ENCODE measurements around the gene NOLC1. TPM values are rescaled to one million over a fixed set of nuclear protein-coding genes. Genes with fewer than 3 reads are reported as not detected.

NOLC1 gene
- total RNA-seq, 4 donors from 2014 or later = 52.7 to 80.8 (median 65.1) TPM

DNA sequence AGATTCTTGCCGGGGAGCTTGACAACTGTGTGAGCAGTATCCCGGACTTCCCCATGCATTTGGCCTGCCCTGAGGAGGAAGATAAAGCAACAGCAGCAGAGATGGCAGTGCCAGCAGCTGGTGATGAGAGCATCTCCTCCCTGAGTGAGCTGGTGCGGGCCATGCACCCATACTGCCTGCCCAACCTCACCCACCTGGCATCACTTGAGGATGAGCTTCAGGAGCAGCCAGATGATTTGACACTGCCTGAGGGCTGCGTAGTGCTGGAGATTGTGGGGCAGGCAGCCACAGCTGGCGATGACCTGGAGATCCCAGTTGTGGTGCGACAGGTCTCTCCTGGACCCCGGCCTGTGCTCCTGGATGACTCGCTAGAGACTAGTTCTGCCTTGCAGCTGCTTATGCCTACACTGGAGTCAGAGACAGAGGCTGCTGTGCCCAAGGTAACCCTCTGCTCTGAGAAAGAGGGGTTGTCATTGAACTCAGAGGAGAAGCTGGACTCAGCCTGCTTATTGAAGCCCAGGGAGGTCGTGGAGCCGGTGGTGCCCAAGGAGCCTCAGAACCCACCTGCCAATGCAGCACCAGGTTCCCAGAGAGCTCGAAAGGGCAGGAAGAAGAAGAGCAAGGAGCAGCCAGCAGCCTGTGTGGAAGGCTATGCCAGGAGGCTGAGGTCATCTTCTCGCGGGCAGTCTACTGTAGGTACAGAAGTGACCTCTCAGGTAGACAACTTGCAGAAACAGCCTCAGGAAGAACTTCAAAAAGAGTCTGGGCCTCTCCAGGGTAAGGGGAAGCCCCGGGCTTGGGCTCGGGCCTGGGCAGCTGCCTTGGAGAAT is 12.7 kb upstream of the NOLC1 start:
- intact Hi-C loops (cut with DNase I) = no loop called here
- TF ChIP-seq, protein P1, sequence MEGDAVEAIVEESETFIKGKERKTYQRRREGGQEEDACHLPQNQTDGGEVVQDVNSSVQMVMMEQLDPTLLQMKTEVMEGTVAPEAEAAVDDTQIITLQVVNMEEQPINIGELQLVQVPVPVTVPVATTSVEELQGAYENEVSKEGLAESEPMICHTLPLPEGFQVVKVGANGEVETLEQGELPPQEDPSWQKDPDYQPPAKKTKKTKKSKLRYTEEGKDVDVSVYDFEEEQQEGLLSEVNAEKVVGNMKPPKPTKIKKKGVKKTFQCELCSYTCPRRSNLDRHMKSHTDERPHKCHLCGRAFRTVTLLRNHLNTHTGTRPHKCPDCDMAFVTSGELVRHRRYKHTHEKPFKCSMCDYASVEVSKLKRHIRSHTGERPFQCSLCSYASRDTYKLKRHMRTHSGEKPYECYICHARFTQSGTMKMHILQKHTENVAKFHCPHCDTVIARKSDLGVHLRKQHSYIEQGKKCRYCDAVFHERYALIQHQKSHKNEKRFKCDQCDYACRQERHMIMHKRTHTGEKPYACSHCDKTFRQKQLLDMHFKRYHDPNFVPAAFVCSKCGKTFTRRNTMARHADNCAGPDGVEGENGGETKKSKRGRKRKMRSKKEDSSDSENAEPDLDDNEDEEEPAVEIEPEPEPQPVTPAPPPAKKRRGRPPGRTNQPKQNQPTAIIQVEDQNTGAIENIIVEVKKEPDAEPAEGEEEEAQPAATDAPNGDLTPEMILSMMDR (IDR thresholded peaks at IDR 0.05) = no peak
- no peak for TF ChIP-seq POLR2A (IDR thresholded peaks at IDR 0.05)

DNA sequence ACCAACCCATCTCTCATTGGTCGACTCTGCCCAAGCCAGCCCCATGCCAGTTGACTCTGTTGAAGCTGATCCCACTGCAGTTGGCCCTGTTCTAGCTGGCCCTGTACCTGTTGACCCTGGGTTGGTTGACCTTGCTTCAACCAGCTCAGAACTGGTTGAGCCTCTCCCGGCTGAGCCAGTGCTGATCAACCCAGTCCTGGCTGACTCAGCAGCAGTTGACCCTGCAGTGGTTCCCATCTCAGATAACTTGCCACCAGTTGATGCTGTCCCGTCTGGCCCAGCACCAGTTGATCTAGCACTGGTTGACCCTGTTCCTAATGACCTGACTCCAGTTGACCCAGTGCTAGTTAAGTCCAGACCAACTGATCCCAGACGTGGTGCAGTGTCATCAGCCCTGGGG is 12.0 kb upstream of the NOLC1 start:
- no peak for DNase-seq
- H3K27ac ChIP-seq = no peak overlapping the region
- no peaks in the 10 kb centered on the region for H3K27me3 ChIP-seq
- H3K4me1 ChIP-seq = peaks cover 0 to 14% of the 10 kb centered on the region in 2 donors
- no peak for TF ChIP-seq POLR2A (IDR thresholded peaks at IDR 0.05)
- TF ChIP-seq, protein P1 (IDR thresholded peaks at IDR 0.05) = no peak
- no peaks in the 10 kb centered on the region for H3K9me3 ChIP-seq
- intact Hi-C loops (cut with DNase I) = no loop called here
- H3K4me3 ChIP-seq (replicated peaks in 1 of 3) = no peak overlapping the region
- H3K36me3 ChIP-seq = peaks cover 48 to 49% of the 10 kb centered on the region in 2 donors
- WGBS, 2 donors = 94 to 97% methylated on average over 3 to 4 of the region's 4 CpGs

More for the DNA sequence above, 12.7 kb upstream of the NOLC1 start:
- Histone ChIP-seq H3K4me3 (replicated peaks in 1 of 3) (no peak overlapping the region), H3K4me1 (peaks cover 0 to 16% of the 10 kb centered on the region in 2 donors), H3K27me3 (no peaks in the 10 kb centered on the region), H3K9me3 (no peaks in the 10 kb centered on the region), H3K27ac (no peak overlapping the region), H3K36me3 (peaks cover 45 to 47% of the 10 kb centered on the region in 2 donors)
- 95 to 97% methylated on average over 12 to 13 of the region's 15 CpGs for WGBS, 2 donors
- no peak for DNase-seq

DNA sequence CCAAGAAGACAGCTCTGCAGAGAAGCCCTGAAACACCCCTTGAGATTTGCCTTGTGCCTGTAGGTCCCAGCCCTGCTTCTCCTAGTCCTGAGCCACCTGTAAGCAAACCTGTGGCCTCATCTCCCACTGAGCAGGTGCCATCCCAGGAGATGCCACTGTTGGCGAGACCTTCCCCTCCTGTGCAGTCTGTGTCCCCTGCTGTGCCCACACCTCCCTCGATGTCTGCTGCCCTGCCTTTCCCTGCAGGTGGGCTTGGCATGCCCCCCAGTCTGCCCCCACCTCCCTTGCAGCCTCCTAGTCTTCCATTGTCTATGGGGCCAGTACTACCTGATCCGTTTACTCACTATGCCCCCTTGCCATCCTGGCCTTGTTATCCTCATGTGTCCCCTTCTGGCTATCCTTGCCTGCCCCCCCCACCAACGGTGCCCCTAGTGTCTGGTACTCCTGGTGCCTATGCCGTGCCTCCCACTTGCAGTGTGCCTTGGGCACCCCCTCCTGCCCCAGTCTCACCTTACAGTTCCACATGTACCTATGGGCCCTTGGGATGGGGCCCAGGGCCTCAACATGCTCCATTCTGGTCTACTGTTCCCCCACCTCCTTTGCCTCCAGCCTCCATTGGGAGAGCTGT is 11.2 kb upstream of the NOLC1 start:
- DNase-seq = no peak
- intact Hi-C loops (cut with DNase I) = no loop called here
- Histone ChIP-seq H3K9me3 (no peaks in the 10 kb centered on the region), H3K4me1 (peaks cover 0 to 14% of the 10 kb centered on the region in 2 donors), H3K36me3 (peaks cover 48 to 49% of the 10 kb centered on the region in 2 donors), H3K27ac (no peak overlapping the region), H3K27me3 (no peaks in the 10 kb centered on the region), H3K4me3 (replicated peaks in 1 of 3) (no peak overlapping the region)
- 88 to 95% methylated on average over 5 of the region's 5 CpGs for WGBS, 2 donors
- TF ChIP-seq, protein P1 (IDR thresholded peaks at IDR 0.05) = no peak
- TF ChIP-seq POLR2A (IDR thresholded peaks at IDR 0.05) = no peak

DNA sequence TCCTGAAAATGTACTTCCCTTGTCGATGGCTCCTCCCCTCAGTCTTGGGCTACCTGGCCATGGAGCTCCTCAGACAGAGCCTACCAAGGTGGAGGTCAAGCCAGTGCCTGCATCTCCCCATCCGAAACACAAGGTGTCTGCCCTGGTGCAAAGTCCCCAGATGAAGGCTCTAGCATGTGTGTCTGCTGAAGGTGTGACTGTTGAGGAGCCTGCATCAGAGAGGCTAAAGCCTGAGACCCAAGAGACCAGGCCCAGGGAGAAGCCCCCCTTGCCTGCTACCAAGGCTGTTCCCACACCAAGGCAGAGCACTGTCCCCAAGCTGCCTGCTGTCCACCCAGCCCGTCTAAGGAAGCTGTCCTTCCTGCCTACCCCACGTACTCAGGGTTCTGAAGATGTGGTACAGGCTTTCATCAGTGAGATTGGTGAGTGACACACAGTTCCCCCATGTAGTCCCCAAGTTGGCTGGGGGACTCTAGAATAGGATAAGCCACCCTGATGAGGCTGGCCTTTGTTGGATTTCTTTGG is 10.5 kb upstream of the NOLC1 start:
- WGBS, 2 donors = 92 to 96% methylated on average over 3 to 4 of the region's 4 CpGs
- H3K36me3 ChIP-seq = peaks cover 49% of the 10 kb centered on the region in 2 donors
- DNase-seq = no peak

More for the DNA sequence above, 10.5 kb upstream of the NOLC1 start:
- Histone ChIP-seq H3K27ac (no peak overlapping the region), H3K4me1 (peaks cover 0 to 8% of the 10 kb centered on the region in 2 donors), H3K9me3 (no peaks in the 10 kb centered on the region), H3K4me3 (replicated peaks in 1 of 3) (no peak overlapping the region), H3K27me3 (no peaks in the 10 kb centered on the region)
- TF ChIP-seq, protein P1 (IDR thresholded peaks at IDR 0.05) = no peak
- no peak for TF ChIP-seq POLR2A (IDR thresholded peaks at IDR 0.05)
- intact Hi-C loops (cut with DNase I) = no loop called here

Data from thyroid gland (tissue), 4 donors.